PC-9 (cell line): ENCODE measurements around the gene DNAH2.

Source experiments
- EZH2 ChIP-seq: fragments of 200-600 bp; sonication (generic); IDR thresholded peaks from 2 replicates; pipeline ENCODE4 v1.8.0; 2017; ENCODE audit warnings: antibody characterized with exemption, low read depth
- TF ChIP-seq, protein P1 (sequence below): fragments of 200-600 bp; sonication (generic); conservative IDR thresholded peaks from 2 replicates; pipeline ENCODE4 v1.6.1; 2017; ENCODE audit warnings: mixed run types, antibody characterized with exemption, mild to moderate bottlenecking, moderate library complexity

DNA sequence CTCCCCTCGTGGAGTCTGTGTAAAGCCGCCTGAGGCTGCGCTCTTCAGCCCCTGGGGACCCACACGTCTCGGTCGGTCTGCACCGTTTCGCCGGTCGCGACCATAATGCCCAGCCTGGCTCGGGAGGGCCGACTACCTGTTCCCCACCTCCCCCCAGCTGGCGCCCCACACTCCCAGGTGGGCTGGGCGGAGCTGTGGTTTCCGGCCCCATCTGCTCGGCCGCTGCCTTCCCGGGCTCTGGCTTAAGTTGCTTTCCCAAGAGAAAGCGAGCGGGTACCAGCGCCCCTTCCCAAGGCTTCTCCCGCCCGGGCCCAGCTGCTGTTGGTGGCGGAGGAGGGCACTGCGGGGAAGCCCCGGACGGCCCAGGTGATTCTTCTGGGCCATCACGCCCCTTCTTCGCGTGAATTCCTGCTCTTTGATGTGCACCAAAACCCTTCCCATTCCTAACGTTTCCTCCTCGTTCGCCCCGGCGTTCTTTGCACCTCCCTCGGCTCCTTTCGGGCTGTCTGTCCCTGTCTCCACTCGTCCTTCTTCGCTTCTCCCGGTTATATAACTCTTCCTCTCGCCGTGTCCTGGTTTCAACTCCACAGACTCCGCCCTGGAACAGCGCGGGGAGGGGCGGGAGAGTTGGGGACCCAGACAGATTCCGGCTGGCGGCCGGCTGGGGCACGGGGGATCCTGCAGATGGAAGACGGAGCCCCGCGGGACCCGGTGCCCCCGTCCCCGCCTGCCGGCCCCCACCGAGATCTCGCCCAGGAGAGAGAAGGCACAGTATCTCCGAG is 118.5 kb downstream of the DNAH2 start:
- TF ChIP-seq, protein P1, sequence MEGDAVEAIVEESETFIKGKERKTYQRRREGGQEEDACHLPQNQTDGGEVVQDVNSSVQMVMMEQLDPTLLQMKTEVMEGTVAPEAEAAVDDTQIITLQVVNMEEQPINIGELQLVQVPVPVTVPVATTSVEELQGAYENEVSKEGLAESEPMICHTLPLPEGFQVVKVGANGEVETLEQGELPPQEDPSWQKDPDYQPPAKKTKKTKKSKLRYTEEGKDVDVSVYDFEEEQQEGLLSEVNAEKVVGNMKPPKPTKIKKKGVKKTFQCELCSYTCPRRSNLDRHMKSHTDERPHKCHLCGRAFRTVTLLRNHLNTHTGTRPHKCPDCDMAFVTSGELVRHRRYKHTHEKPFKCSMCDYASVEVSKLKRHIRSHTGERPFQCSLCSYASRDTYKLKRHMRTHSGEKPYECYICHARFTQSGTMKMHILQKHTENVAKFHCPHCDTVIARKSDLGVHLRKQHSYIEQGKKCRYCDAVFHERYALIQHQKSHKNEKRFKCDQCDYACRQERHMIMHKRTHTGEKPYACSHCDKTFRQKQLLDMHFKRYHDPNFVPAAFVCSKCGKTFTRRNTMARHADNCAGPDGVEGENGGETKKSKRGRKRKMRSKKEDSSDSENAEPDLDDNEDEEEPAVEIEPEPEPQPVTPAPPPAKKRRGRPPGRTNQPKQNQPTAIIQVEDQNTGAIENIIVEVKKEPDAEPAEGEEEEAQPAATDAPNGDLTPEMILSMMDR, result no peak
- no peak for TF ChIP-seq EZH2
